Chondrocyte (in vitro differentiated cells): ENCODE results near the gene ITIH3. TPM values are rescaled to one million over a fixed set of nuclear protein-coding genes. Genes with fewer than 3 reads are reported as not detected.

Source experiments
- DNase-seq: peaks from one replicate; pipeline ENCODE4 v3.0.0; 2021; ENCODE audit warnings: mixed read lengths, low spot score
- H3K27ac Mint-ChIP-seq: one replicate; pipeline ENCODE4 v1.8.0; 2021; ENCODE audit warnings: mild to moderate bottlenecking, moderate library complexity, mixed read lengths; ENCODE audit not compliant: unreplicated experiment
- H3K27me3 Mint-ChIP-seq: 2 replicates; pipeline ENCODE4 v1.8.0; 2021; ENCODE audit warnings: low read depth, mixed read lengths
- H3K36me3 Mint-ChIP-seq: 2 replicates; pipeline ENCODE4 v1.8.0; 2021; ENCODE audit warnings: low read depth, mixed read lengths
- H3K4me1 Mint-ChIP-seq: 2 replicates; pipeline ENCODE4 v1.8.0; 2021; ENCODE audit warnings: low read depth, mild to moderate bottlenecking, mixed read lengths
- H3K4me3 Mint-ChIP-seq: one replicate; pipeline ENCODE4 v1.8.0; 2021; ENCODE audit warnings: mild to moderate bottlenecking, moderate library complexity, mixed read lengths; ENCODE audit not compliant: unreplicated experiment
- H3K9me3 Mint-ChIP-seq: 2 replicates; pipeline ENCODE4 v1.8.0; 2021; ENCODE audit warnings: low read depth, mixed read lengths
- CTCF ChIP-seq: fragments of 200-600 bp; sonication (generic); IDR thresholded peaks from 2 replicates; pipeline ENCODE4 v1.5.0; 2021; ENCODE audit warnings: antibody characterized with exemption, mild to moderate bottlenecking, moderate library complexity
- total RNA-seq: library from RNA; stranded (reverse); gene quantifications from 3 replicates; pipeline ENCODE4 v1.2.1, GENCODE V29; 2021

The ITIH3 gene
- total RNA-seq, 1 donor from 2014 or later, result 17.8 TPM

- no peak for TF ChIP-seq CTCF
- Mint-ChIP-seq H3K4me1 (peaks cover 18% of the 10 kb centered on the region), H3K9me3 (no peaks in the 10 kb centered on the region), H3K27ac (peak overlapping the region; percentile 49), H3K36me3 (peaks cover 7% of the 10 kb centered on the region), H3K27me3 (no peaks in the 10 kb centered on the region), H3K4me3 (peak overlapping the region; percentile 98)
- no peak for DNase-seq
These were observed 24.7 kb upstream of the ITIH3 start for GRCh38 chr3:52769786-52770455.

- peak within 1 kb of the TSS; percentile 98 for H3K27ac Mint-ChIP-seq
- H3K4me1 Mint-ChIP-seq, result peaks cover 18% of the 10 kb centered on the region
- H3K36me3 Mint-ChIP-seq, result peaks cover 5% of the 10 kb centered on the region
- H3K9me3 Mint-ChIP-seq, result no peaks in the 10 kb centered on the region
- no peak for DNase-seq
- peak; percentile 53 for TF ChIP-seq CTCF
- no peaks in the 10 kb centered on the region for H3K27me3 Mint-ChIP-seq
- H3K4me3 Mint-ChIP-seq, result peak within 1 kb of the TSS; percentile 98
These were observed 23.9 kb upstream of the ITIH3 start, which contains the start of gene NEK4 for GRCh38 chr3:52770496-52771333. Gene NEK4 (minus strand): TSS chr3:52770940. CDS start chr3:52770746, 194 bp downstream.

GRCh38 chr3:52771334-52771681 lies 23.3 kb upstream of the ITIH3 start:
- Mint-ChIP-seq H3K36me3 (peaks cover 1% of the 10 kb centered on the region), H3K4me3 (peak overlapping the region; percentile 98), H3K4me1 (peaks cover 18% of the 10 kb centered on the region), H3K27me3 (no peaks in the 10 kb centered on the region), H3K9me3 (no peaks in the 10 kb centered on the region), H3K27ac (peak overlapping the region; percentile 98)
- DNase-seq, result no peak
- TF ChIP-seq CTCF, result no peak

GRCh38 chr3:52771702-52772101 lies 22.9 kb upstream of the ITIH3 start:
- DNase-seq, result no peak
- Mint-ChIP-seq H3K27me3 (no peaks in the 10 kb centered on the region), H3K4me3 (peak overlapping the region; percentile 98), H3K27ac (peak overlapping the region; percentile 98), H3K4me1 (peaks cover 18% of the 10 kb centered on the region), H3K9me3 (no peaks in the 10 kb centered on the region), H3K36me3 (peaks cover 1% of the 10 kb centered on the region)
- no peak for TF ChIP-seq CTCF

- H3K9me3 Mint-ChIP-seq, result no peaks in the 10 kb centered on the region
- H3K4me1 Mint-ChIP-seq, result peaks cover 18% of the 10 kb centered on the region
- H3K4me3 Mint-ChIP-seq, result no peak overlapping the region
- H3K36me3 Mint-ChIP-seq, result no peaks in the 10 kb centered on the region
- H3K27me3 Mint-ChIP-seq, result no peaks in the 10 kb centered on the region
- no peak for TF ChIP-seq CTCF
- peak; percentile 18 for DNase-seq
- H3K27ac Mint-ChIP-seq, result no peak overlapping the region
These were observed 21.1 kb upstream of the ITIH3 start for GRCh38 chr3:52773361-52774065.
